Suprapubic skin (tissue), 4 donors: ENCODE data around the gene SLA2.

Experiments used
- EP300 ChIP-seq: sonication (generic); formaldehyde crosslinking; IDR thresholded peaks from one replicate; pipeline ENCODE4 v1.6.1; 2017; ENCODE audit warnings: antibody characterized with exemption
- POLR2A ChIP-seq, 2 donors: fragments of 450-650 bp; IDR thresholded peaks; one replicate each; pipeline ENCODE4 v1.6.1; 2017; ENCODE audit warnings: antibody characterized with exemption in 2 of 2, mild to moderate bottlenecking in 2 of 2, moderate library complexity in 2 of 2
- POLR2AphosphoS5 ChIP-seq, 3 donors: sonication (generic); formaldehyde crosslinking; IDR thresholded peaks; one replicate each; pipeline ENCODE4 v1.6.1; 2017; ENCODE audit warnings: antibody characterized with exemption in 3 of 3
- TF ChIP-seq, protein P1 (sequence below), 2 donors: fragments of 200-600 bp in 1 of 2; fragments of 450-650 bp in 1 of 2; sonication (generic) in 1 of 2; IDR thresholded peaks; one replicate each; pipeline ENCODE4 v1.5.1; 2016 to 2019; ENCODE audit warnings: antibody characterized with exemption in 2 of 2, mild to moderate bottlenecking in 1 of 2, moderate library complexity in 1 of 2

DNA sequence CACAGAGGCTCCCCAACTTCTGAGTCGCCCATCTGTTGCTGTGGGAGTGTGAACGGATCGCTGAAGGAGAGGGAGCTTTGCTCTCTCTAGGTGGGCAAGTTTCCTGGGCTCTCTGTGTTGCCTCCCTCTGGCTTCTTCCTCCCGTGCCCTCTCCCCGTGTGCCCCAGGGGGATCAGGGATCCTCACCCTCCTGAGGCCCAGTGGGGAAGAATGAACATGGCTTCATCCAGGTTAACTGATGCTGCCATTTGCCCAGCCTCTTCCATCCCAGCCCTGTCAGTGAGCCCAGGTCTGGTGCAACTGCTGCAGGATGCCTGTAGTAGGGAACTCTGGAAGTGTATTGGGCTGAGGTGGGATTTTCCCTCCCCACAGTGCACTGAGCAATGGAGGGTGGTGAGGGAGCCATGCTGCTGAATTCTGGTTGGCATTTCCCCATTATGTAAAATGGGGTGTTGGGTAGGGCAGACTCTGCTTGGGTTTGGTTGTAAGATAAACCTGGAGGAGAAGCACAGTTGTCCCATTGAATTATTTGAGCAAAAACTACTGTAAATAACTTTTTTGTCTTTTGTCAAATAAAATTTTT lies 52.6 kb downstream of the SLA2 start:
- TF ChIP-seq, protein P1, sequence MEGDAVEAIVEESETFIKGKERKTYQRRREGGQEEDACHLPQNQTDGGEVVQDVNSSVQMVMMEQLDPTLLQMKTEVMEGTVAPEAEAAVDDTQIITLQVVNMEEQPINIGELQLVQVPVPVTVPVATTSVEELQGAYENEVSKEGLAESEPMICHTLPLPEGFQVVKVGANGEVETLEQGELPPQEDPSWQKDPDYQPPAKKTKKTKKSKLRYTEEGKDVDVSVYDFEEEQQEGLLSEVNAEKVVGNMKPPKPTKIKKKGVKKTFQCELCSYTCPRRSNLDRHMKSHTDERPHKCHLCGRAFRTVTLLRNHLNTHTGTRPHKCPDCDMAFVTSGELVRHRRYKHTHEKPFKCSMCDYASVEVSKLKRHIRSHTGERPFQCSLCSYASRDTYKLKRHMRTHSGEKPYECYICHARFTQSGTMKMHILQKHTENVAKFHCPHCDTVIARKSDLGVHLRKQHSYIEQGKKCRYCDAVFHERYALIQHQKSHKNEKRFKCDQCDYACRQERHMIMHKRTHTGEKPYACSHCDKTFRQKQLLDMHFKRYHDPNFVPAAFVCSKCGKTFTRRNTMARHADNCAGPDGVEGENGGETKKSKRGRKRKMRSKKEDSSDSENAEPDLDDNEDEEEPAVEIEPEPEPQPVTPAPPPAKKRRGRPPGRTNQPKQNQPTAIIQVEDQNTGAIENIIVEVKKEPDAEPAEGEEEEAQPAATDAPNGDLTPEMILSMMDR (IDR thresholded peaks at IDR 0.05): no peak
- no peak for TF ChIP-seq EP300
- no peak for TF ChIP-seq POLR2AphosphoS5 (IDR thresholded peaks at IDR 0.05)
- TF ChIP-seq POLR2A (IDR thresholded peaks at IDR 0.05): no peak
